Heart right ventricle (tissue), 16 donors: ENCODE results near the gene TRPC3. TPM values are rescaled to one million over a fixed set of nuclear protein-coding genes. Genes with fewer than 3 reads are reported as not detected.
A peak's percentile ranks its signal among the peaks of the same experiment; 100 is the strongest.

ENCODE experiments used
- ATAC-seq, 8 donors: fragments of 200-7000 bp; cut with Tn5 transposase; one replicate each; pipeline ENCODE4 v1.9.1; 2020; ENCODE audit warnings: mild to moderate bottlenecking in 8 of 8, moderate library complexity in 8 of 8, moderate number of reproducible peaks in 1 of 8
- DNase-seq, 2 donors: peaks; one replicate each; pipeline ENCODE4 v3.0.0-alpha.2; 2020
- H3K27ac ChIP-seq, 10 donors: fragments of 200-600 bp; sonication (generic) in 2 of 10; one replicate each; pipeline versions ENCODE4 v1.5.0 to v1.8.0; 2020 to 2022; ENCODE audit warnings: mild to moderate bottlenecking in 3 of 10
- H3K27me3 ChIP-seq, 7 donors: fragments of 200-600 bp; one replicate each; pipeline ENCODE4 v1.8.0; 2021 to 2022; ENCODE audit warnings: mild to moderate bottlenecking in 2 of 7
- H3K36me3 ChIP-seq, 9 donors: fragments of 200-600 bp; sonication (generic) in 1 of 9; one replicate each; pipeline versions ENCODE4 v1.5.0 to v1.8.0; 2020 to 2022; ENCODE audit warnings: mild to moderate bottlenecking in 2 of 9
- H3K4me1 ChIP-seq, 9 donors: fragments of 200-600 bp; sonication (generic) in 1 of 9; one replicate each; pipeline versions ENCODE4 v1.5.0 to v1.8.0; 2020 to 2022; ENCODE audit warnings: mild to moderate bottlenecking in 4 of 9
- H3K4me3 ChIP-seq, 10 donors: fragments of 200-600 bp; sonication (generic) in 2 of 10; one replicate each; pipeline versions ENCODE4 v1.5.0 to v1.8.0; 2020 to 2022; ENCODE audit warnings: mild to moderate bottlenecking in 7 of 10, moderate library complexity in 2 of 10
- H3K9me3 ChIP-seq, 11 donors: fragments of 200-600 bp in 10 of 11; sonication (generic) in 2 of 11; one replicate each; pipeline versions ENCODE4 v1.5.0 to v1.8.0; 2013 to 2022; ENCODE audit warnings: mild to moderate bottlenecking in 2 of 11, control low read depth in 1 of 11, moderate library complexity in 1 of 11
- WGBS, 2 donors: extraction: QIAGEN DNeasy Blood & Tissue Kit; methylation state at CpG; one replicate each; pipeline ENCODE4 v1.1.7; 2013; ENCODE audit warnings: inconsistent platforms in 1 of 2; 5-methylcytosine and 5-hydroxymethylcytosine counted together
- intact Hi-C, 10 donors: fragments of 100-400 bp; cut with DNase I; formaldehyde crosslinking; loops; one replicate each; pipeline versions ENCODE4 v1.11.1 to v1.14.2; 2022
- polyA plus RNA-seq, 2 donors: library from polyadenylated mRNA; stranded (reverse); fragments of 200-250 nt; gene quantifications; one replicate each; pipeline ENCODE4 v1.2.3, GENCODE V29; 2013
- total RNA-seq, 10 donors: library from RNA; stranded (reverse); fragmentation: NEBNext Ultra II Directional in 3 of 10; extraction: Animal tissue kit (Norgen Biotek cat#: 25700) in 3 of 10; gene quantifications; one replicate each; pipeline versions ENCODE4 v1.2.1 to v1.2.4, GENCODE V29; 2021 to 2023
- TF ChIP-seq, protein P1 (sequence below), 9 donors: fragments of 200-600 bp; sonication (generic) in 2 of 9; IDR thresholded peaks; one replicate each; pipeline versions ENCODE4 v1.5.0 to v1.8.0; 2021 to 2022; ENCODE audit warnings: antibody characterized with exemption in 9 of 9, mild to moderate bottlenecking in 5 of 9, moderate library complexity in 1 of 9
- donor health status: Arrhythmogenic right ventricular cardiomyopathy.
- donor health status: ischemic (EF 13 %, LVEDD 7.1; RV severe dilation, severe dysfunction).
- donor health status: healthy with polysubstance abuse.
- donor health status: DM: no; HTN: yes; CAD: no.
- donor health status: DM: no; HTN: no; CAD: no.
- donor health status: ischemic (EF 25% LVEDD 6.9; RV normal size, moderate dysfunction).
- donor health status: ischemic (EF 25% LVEDD 5.7; RV mildly dilated, moderate dysfunction).
- donor health status: healthy.
- donor health status: DM: yes; HTN: yes; CAD: no.
- donor health status: Ischemic cardiomyopathy.
- donor health status: ischemic (EF 35%, LVEDD 5.7; RV mildly dilated, moderate dysfunction).
- donor health status: nonischemic (EF 11% LVEDD 7.7; RV severe dilation, severe dysfunction).
- donor health status: DM: yes; HTN: yes; CAD: no.
- donor health status: PGD.
- donor health status: ischemic (EF 29% LVEDD 5.4; RV normal size, mild dysfunction).
- donor health status: nonischemic (EF 23%, LVEDD 6.1; RV moderate dilation, normal function).

Gene TRPC3
- total and polyA plus RNA-seq, 12 donors, result 0.13 to 0.28 (median 0.17) TPM; not detected in 5

DNA sequence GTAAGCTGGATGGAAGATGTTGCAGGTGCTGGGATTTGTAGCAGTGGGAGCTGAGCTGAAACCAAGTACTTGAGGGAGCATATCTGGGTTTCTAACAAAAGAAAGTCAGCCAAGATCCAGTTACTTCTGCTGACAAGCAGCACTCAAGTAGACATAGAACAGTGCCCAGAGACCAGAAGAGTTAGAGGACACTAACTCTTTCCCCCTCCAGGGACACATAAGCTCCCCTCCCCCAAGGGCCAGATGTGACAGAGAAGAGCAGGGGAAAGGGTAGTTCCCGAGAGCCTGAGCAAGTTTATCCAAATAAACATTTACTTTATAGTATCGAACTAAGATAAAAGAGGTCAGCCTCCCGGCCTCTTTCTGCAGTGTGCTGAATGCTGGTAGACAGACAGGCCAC lies 12.2 kb downstream of the TRPC3 start:
- no peaks in the 10 kb centered on the region for H3K9me3 ChIP-seq
- H3K27me3 ChIP-seq, result peaks cover 0 to 49% (median 29%) of the 10 kb centered on the region in 7 donors
- H3K27ac ChIP-seq, result no peak overlapping the region
- TF ChIP-seq, protein P1, sequence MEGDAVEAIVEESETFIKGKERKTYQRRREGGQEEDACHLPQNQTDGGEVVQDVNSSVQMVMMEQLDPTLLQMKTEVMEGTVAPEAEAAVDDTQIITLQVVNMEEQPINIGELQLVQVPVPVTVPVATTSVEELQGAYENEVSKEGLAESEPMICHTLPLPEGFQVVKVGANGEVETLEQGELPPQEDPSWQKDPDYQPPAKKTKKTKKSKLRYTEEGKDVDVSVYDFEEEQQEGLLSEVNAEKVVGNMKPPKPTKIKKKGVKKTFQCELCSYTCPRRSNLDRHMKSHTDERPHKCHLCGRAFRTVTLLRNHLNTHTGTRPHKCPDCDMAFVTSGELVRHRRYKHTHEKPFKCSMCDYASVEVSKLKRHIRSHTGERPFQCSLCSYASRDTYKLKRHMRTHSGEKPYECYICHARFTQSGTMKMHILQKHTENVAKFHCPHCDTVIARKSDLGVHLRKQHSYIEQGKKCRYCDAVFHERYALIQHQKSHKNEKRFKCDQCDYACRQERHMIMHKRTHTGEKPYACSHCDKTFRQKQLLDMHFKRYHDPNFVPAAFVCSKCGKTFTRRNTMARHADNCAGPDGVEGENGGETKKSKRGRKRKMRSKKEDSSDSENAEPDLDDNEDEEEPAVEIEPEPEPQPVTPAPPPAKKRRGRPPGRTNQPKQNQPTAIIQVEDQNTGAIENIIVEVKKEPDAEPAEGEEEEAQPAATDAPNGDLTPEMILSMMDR (IDR thresholded peaks at IDR 0.05), result no peak
- WGBS, 2 donors, result 10 to 15% methylated on average over 3 of the region's 3 CpGs
- H3K36me3 ChIP-seq, result no peaks in the 10 kb centered on the region
- peak in 1 of 2 donors; percentile 21 for DNase-seq
- no peaks in the 10 kb centered on the region for H3K4me1 ChIP-seq
- H3K4me3 ChIP-seq, result no peak overlapping the region
- peak in 6 of 8 donors; percentile 23 to 71 (median 32) for ATAC-seq
- intact Hi-C loops, result loop anchor here in 1 of 10 donors (10.0 kb wide), 1 partner anchor 215 kb away; the partner anchor contains the start of gene BLTP1

DNA sequence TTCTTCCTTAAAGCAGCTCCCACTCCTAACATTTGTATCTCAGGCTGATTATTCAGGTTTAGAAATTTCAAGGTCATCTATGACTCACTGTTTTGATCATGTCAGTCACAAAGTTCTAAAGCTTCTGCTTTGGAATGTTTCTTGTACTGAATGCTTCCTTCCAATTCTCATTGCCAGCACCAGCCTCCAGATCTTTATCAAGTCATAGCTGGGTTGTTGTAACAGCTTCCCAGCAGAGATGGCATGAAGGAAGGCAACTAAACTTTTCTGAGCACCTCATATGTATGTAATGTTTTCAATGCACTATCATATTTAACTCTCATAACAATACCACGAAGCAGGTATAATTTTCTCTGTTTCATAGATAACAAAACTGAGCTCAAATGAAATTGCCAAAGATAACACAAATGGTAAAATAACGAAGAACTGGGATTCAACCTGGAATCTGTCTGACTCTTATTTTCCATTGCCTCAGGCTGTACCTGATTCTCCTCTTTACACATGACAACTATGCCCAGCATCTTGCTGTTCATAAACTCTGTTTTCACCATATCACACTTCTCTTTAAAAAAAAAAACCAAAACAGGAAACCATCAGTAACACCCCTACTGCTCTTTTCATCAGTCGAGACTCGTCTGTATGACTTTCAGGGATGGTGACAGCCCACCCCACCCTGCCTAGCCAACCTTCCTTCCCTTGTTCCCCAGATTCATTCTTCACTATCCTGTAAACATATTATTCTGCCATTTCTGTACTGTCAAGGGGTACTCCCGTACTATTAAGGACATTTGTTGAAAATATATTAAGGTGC lies 13.4 kb downstream of the TRPC3 start:
- intact Hi-C loops, result no loop called here
- DNase-seq (no peak), ATAC-seq (no peak)
- Histone ChIP-seq H3K4me1 (no peaks in the 10 kb centered on the region), H3K9me3 (no peaks in the 10 kb centered on the region), H3K27ac (no peak overlapping the region), H3K4me3 (no peak overlapping the region), H3K36me3 (no peaks in the 10 kb centered on the region), H3K27me3 (peaks cover 0 to 44% (median 29%) of the 10 kb centered on the region in 7 donors)
- 45 to 47% methylated on average over 5 of the region's 5 CpGs for WGBS, 2 donors
- TF ChIP-seq, protein P1 (IDR thresholded peaks at IDR 0.05), result no peak

DNA sequence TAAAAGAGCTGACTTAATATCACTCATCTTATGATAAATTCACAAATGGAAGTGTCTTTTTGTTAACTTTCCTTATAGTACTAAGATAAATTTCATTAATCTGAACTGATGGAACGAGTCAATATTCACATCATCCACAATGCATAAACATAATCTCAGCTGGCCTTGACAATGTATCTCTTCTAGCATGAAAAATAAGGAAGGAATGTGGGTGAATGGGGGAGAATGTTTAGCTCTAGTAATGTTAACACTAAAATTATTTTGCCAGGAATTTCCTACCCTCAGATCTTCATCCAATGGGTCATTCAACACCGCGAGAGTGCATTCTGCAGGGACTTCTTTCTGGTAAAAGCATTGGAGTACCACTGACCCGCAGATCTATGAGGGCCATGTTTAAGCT lies 15.8 kb downstream of the TRPC3 start:
- no peak for ATAC-seq
- H3K27ac ChIP-seq, result no peak overlapping the region

DNA sequence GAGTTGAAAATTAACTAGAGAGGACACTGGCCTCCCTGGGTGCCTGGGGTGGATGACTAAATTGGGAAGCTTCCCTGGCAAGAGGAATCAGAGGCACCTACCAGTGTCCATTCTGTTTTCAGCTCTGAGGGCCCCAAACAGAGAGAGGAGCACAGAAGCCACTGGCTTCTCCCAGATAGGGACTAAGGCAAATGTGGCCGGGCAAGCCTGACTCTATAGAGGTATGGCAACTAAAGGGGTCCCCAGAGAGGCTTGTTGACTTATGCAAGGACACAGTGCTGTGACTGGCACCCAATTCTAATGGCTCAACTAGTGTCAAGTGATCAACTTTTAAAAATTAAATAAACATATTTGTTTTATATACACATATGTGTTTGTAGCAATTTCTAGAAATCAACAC lies 17.2 kb downstream of the TRPC3 start:
- H3K4me1 ChIP-seq, result no peaks in the 10 kb centered on the region
- DNase-seq (no peak), ATAC-seq (no peak)
- no peaks in the 10 kb centered on the region for H3K36me3 ChIP-seq
- no peaks in the 10 kb centered on the region for H3K9me3 ChIP-seq
- H3K27ac ChIP-seq, result no peak overlapping the region
- intact Hi-C loops, result no loop called here
- TF ChIP-seq, protein P1 (IDR thresholded peaks at IDR 0.05), result no peak
- H3K4me3 ChIP-seq, result no peak overlapping the region
- H3K27me3 ChIP-seq, result peaks cover 0 to 35% (median 13%) of the 10 kb centered on the region in 7 donors
- 70 to 80% methylated on average over 1 of the region's 1 CpG for WGBS, 2 donors

More for the DNA sequence above, 15.8 kb downstream of the TRPC3 start:
- Histone ChIP-seq H3K4me3 (no peak overlapping the region), H3K9me3 (no peaks in the 10 kb centered on the region), H3K27me3 (peaks cover 0 to 42% (median 24%) of the 10 kb centered on the region in 7 donors), H3K4me1 (no peaks in the 10 kb centered on the region), H3K36me3 (no peaks in the 10 kb centered on the region)
- no peak for DNase-seq
- intact Hi-C loops, result no loop called here
- TF ChIP-seq, protein P1 (IDR thresholded peaks at IDR 0.05), result no peak
- 64 to 77% methylated on average over 4 of the region's 4 CpGs for WGBS, 2 donors
